Astrocyte of the spinal cord (primary cell): ENCODE measurements around the gene ZNF598.

Experiments used
- DNase-seq: peaks from one replicate; pipeline ENCODE4 v3.0.0; 2011; ENCODE audit warnings: low read depth, low spot score
- H3K4me3 ChIP-seq: 2 replicates; pipeline ENCODE4 v1.5.1; 2011; ENCODE audit warnings: low read depth, mild to moderate bottlenecking, low read length, moderate library complexity
- CTCF ChIP-seq: IDR thresholded peaks from 2 replicates; pipeline ENCODE4 v1.5.1; 2012; ENCODE audit warnings: low read depth, mild to moderate bottlenecking, low read length, inconsistent platforms
- in situ Hi-C: cut with HindIII; loops from 2 replicates; pipeline ENCODE4 v1.10.0; 2017; ENCODE audit warnings: low sequenced_read_pairs

ZNF598 gene

GRCh38 chr16:2001456-2002355, 7.9 kb downstream of the ZNF598 start:
- in situ Hi-C loops, result no loop called here
- TF ChIP-seq CTCF, result no peak
- H3K4me3 ChIP-seq, result no peak overlapping the region
- no peak for DNase-seq

- TF ChIP-seq CTCF, result no peak
- DNase-seq, result no peak
- in situ Hi-C loops, result no loop called here
- H3K4me3 ChIP-seq, result no peak overlapping the region
These were observed 8.6 kb downstream of the ZNF598 start for GRCh38 chr16:2001035-2001434.

GRCh38 chr16:1999866-2000514, 9.6 kb downstream of the ZNF598 start:
- no peak for TF ChIP-seq CTCF
- no peak for DNase-seq
- in situ Hi-C loops, result no loop called here
- no peak overlapping the region for H3K4me3 ChIP-seq

- no peak for TF ChIP-seq CTCF
- in situ Hi-C loops, result no loop called here
These were observed 10.5 kb downstream of the ZNF598 start for GRCh38 chr16:1998852-1999801.

GRCh38 chr16:1998360-1998835, 11.2 kb downstream of the ZNF598 start:
- DNase-seq, result no peak
- in situ Hi-C loops, result no loop called here
- no peak overlapping the region for H3K4me3 ChIP-seq
- TF ChIP-seq CTCF, result no peak

More at GRCh38 chr16:1998852-1999801, 10.5 kb downstream of the ZNF598 start:
- no peak for DNase-seq
- no peak overlapping the region for H3K4me3 ChIP-seq
